ENCODE results near the gene PDHX.
A peak's percentile ranks its signal among the peaks of the same experiment; 100 is the strongest.
"Not testable (repeated sequence)": the region's sequence is repeated elsewhere in the genome, so short reads cannot be mapped to it uniquely, and the experiment has no call there.

The PDHX gene

GRCh38 chr11:34911676-34912075, 4.7 kb upstream of the PDHX start:
- DNase-seq (ENCODE audit: low read depth) = no peak

- not testable (repeated sequence) for DNase-seq (ENCODE audit: low read depth)
Observed at GRCh38 chr11:34913556-34913955, 2.9 kb upstream of the PDHX start.

- DNase-seq (ENCODE audit: low read depth) = no peak
Observed at GRCh38 chr11:34915136-34916014, 1.0 kb upstream of the PDHX start.

GRCh38 chr11:34916843-34917770, 689 bp downstream of the PDHX start:
- peak; percentile 11 for DNase-seq (ENCODE audit: low read depth)

- DNase-seq (ENCODE audit: low read depth) = no peak
Observed at GRCh38 chr11:34921156-34921555, 4.7 kb downstream of the PDHX start.

- DNase-seq (ENCODE audit: low read depth) = no peak
Observed at GRCh38 chr11:34924714-34925113, 8.3 kb downstream of the PDHX start.

- peak; percentile 49 for DNase-seq (ENCODE audit: low read depth)
Observed at GRCh38 chr11:34926101-34926830, 9.8 kb downstream of the PDHX start.

GRCh38 chr11:34926831-34927132, 10.4 kb downstream of the PDHX start:
- DNase-seq (ENCODE audit: low read depth) = peak; percentile 56

- no peak for DNase-seq (ENCODE audit: low read depth)
Observed at GRCh38 chr11:34928268-34928959, 12.0 kb downstream of the PDHX start.

GRCh38 chr11:34928960-34929680, 12.7 kb downstream of the PDHX start:
- DNase-seq (ENCODE audit: low read depth) = no peak

GRCh38 chr11:34929794-34930763, 13.7 kb downstream of the PDHX start:
- DNase-seq (ENCODE audit: low read depth) = no peak

GRCh38 chr11:34936945-34937629, 20.7 kb downstream of the PDHX start:
- DNase-seq (ENCODE audit: low read depth) = no peak

GRCh38 chr11:34938611-34939010, 22.2 kb downstream of the PDHX start:
- no peak for DNase-seq (ENCODE audit: low read depth)

GRCh38 chr11:34940026-34940677, 23.7 kb downstream of the PDHX start:
- DNase-seq (ENCODE audit: low read depth) = no peak

- DNase-seq (ENCODE audit: low read depth) = no peak
Observed at GRCh38 chr11:34941688-34942087, 25.3 kb downstream of the PDHX start.

GRCh38 chr11:34944692-34945091, 28.3 kb downstream of the PDHX start:
- DNase-seq (ENCODE audit: low read depth) = no peak

GRCh38 chr11:34948696-34949095, 32.3 kb downstream of the PDHX start:
- DNase-seq (ENCODE audit: low read depth) = no peak

GRCh38 chr11:34953955-34954354, 37.5 kb downstream of the PDHX start:
- DNase-seq (ENCODE audit: low read depth) = no peak

- DNase-seq (ENCODE audit: low read depth) = no peak
Observed at GRCh38 chr11:34957206-34957605, 40.8 kb downstream of the PDHX start.
